Stimulated activated CD8-positive, alpha-beta memory T cell treated with anti-CD3 and anti-CD28 coated beads, Interleukin-12 subunit alpha, Interleukin-12 subunit beta, amount 100 ng/mL, for 24 hours (primary cell): ENCODE data around the gene CNTD1.

ENCODE experiments used
- DNase-seq: peaks from one replicate; pipeline ENCODE4 v3.0.0-alpha.2; 2020; ENCODE audit errors: extremely low read depth

Gene CNTD1

GRCh38 chr17:42779936-42780850 is 18.5 kb upstream of the CNTD1 start, which contains the start of gene WNK4:
TSS of gene WNK4 (plus strand) at chr17:42780610. CDS start at chr17:42780699, 89 bp downstream.
- DNase-seq = no peak

GRCh38 chr17:42780851-42781638 is 17.6 kb upstream of the CNTD1 start:
- DNase-seq = no peak

- no peak for DNase-seq
These were observed 17.0 kb upstream of the CNTD1 start for GRCh38 chr17:42781639-42782165.

- no peak for DNase-seq
These were observed 16.2 kb upstream of the CNTD1 start for GRCh38 chr17:42782166-42783061.

GRCh38 chr17:42783062-42783790 is 15.4 kb upstream of the CNTD1 start:
- DNase-seq = no peak

GRCh38 chr17:42783791-42784138 is 14.9 kb upstream of the CNTD1 start:
- no peak for DNase-seq

- no peak for DNase-seq
These were observed 14.3 kb upstream of the CNTD1 start for GRCh38 chr17:42784409-42784808.

- no peak for DNase-seq
These were observed 13.7 kb upstream of the CNTD1 start for GRCh38 chr17:42784811-42785592.

GRCh38 chr17:42787266-42787665 is 11.4 kb upstream of the CNTD1 start:
- DNase-seq = no peak

- DNase-seq = no peak
These were observed 6.7 kb upstream of the CNTD1 start for GRCh38 chr17:42791948-42792347.

- DNase-seq = no peak
These were observed 6.1 kb upstream of the CNTD1 start for GRCh38 chr17:42792545-42792944.

- no peak for DNase-seq
These were observed 3.6 kb upstream of the CNTD1 start for GRCh38 chr17:42795061-42795460.

- DNase-seq = no peak
These were observed 3.2 kb upstream of the CNTD1 start for GRCh38 chr17:42795465-42795864.

- no peak for DNase-seq
These were observed 2.4 kb upstream of the CNTD1 start for GRCh38 chr17:42796066-42796758.

- DNase-seq = no peak
These were observed 1.3 kb upstream of the CNTD1 start for GRCh38 chr17:42797067-42798007.

- DNase-seq = no peak
These were observed 664 bp upstream of the CNTD1 start for GRCh38 chr17:42798011-42798382.

GRCh38 chr17:42803074-42803883 is 4.6 kb downstream of the CNTD1 start:
- no peak for DNase-seq
